Activated naive CD4-positive, alpha-beta T cell treated with anti-CD3 and anti-CD28 coated beads for 36 hours (primary cell): ENCODE data around the gene H3-3A. TPM values are rescaled to one million over a fixed set of nuclear protein-coding genes. Genes with fewer than 3 reads are reported as not detected.
A peak's percentile ranks its signal among the peaks of the same experiment; 100 is the strongest.

Experiments used
- CTCF ChIA-PET: fragments of 350-600 bp; sonication (Branson Sonifier 250); formaldehyde crosslinking; loops from one replicate; lab custom pipeline; 2021; ENCODE audit warnings: antibody characterized with exemption; lab: Charles Lee
- DNase-seq: peaks from one replicate; pipeline ENCODE4 v3.0.0-alpha.2; 2020
- H3K27ac Mint-ChIP-seq: one replicate; pipeline ENCODE4 v1.8.0; 2021; ENCODE audit warnings: mild to moderate bottlenecking, mixed read lengths
- H3K27me3 Mint-ChIP-seq: one replicate; pipeline ENCODE4 v1.8.0; 2021; ENCODE audit warnings: low read depth, mixed read lengths
- H3K36me3 Mint-ChIP-seq: one replicate; pipeline ENCODE4 v1.8.0; 2021; ENCODE audit warnings: low read depth, mixed read lengths
- H3K4me1 Mint-ChIP-seq: one replicate; pipeline ENCODE4 v1.8.0; 2021; ENCODE audit warnings: low read depth, mixed read lengths
- H3K4me3 Mint-ChIP-seq: one replicate; pipeline ENCODE4 v1.8.0; 2021; ENCODE audit warnings: mild to moderate bottlenecking, moderate library complexity, mixed read lengths
- H3K9me3 Mint-ChIP-seq: one replicate; pipeline ENCODE4 v1.8.0; 2021; ENCODE audit warnings: mixed read lengths
- intact Hi-C: fragments of 100-400 bp; cut with micrococcal nuclease; formaldehyde crosslinking; loops from one replicate; pipeline ENCODE4 v1.15.1; 2023
- total RNA-seq, 2 experiments: library from RNA; stranded (reverse); gene quantifications; one replicate each; pipeline ENCODE4 v1.2.3, GENCODE V29; 2021

Gene H3-3A
- total RNA-seq: 100 to 1,000 TPM; 325 to 332 TPM

DNA sequence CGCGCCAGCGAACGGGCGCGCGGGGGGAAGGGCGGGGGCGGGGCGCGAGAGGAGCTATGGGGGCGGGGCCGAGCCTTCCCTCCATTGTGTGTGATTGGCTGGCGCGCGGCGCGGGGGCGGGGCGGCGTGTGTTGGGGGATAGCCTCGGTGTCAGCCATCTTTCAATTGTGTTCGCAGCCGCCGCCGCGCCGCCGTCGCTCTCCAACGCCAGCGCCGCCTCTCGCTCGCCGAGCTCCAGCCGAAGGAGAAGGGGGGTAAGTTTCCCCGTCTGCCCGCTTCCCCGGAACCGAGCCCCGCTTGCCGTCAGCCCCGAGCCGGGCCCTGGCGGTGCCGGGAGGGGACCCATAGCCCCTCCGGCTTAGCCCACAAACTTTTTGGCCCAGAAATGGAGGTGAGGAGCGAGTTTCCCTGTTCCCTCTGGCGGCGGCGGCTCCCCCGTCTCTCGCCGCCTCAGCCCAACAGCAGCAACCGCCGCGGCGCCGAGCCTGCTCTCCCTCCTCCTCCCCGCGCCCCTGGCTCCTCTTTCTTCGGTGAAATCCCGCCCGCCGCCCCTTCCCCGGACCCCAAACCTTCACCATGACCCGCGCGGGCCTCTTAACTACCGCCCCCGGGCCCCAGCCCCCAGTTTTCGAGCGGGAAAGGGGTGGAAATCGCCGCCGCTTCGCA, at the start of gene H3-3A:
Gene H3-3A (plus strand): TSS at position 159 of the 666 bp plus-strand sequence. CDS start 1,636 bp downstream, outside the sequence.
- H3K4me1 Mint-ChIP-seq: peaks cover 36% of the 10 kb centered on the region
- CTCF ChIA-PET: interaction anchor here (0.6 to 1.7 kb wide), 7 partner anchors 10 to 75 kb away, joined by 3 to 6 read pairs (median 3); partner anchors contain the start of gene SDE2
- DNase-seq: peak; percentile 98
- intact Hi-C loops: loop anchor here (1.0 to 10.0 kb wide), 12 partner anchors 63 to 675 kb away; partner anchors contain the start of genes ACBD3, ENAH, ITPKB and LBR
- no peaks in the 10 kb centered on the region for H3K27me3 Mint-ChIP-seq
- no peaks in the 10 kb centered on the region for H3K9me3 Mint-ChIP-seq
- H3K36me3 Mint-ChIP-seq: peaks cover 33% of the 10 kb centered on the region
- peak within 1 kb of the TSS; percentile 100 for H3K4me3 Mint-ChIP-seq
- peak within 1 kb of the TSS; percentile 98 for H3K27ac Mint-ChIP-seq

DNA sequence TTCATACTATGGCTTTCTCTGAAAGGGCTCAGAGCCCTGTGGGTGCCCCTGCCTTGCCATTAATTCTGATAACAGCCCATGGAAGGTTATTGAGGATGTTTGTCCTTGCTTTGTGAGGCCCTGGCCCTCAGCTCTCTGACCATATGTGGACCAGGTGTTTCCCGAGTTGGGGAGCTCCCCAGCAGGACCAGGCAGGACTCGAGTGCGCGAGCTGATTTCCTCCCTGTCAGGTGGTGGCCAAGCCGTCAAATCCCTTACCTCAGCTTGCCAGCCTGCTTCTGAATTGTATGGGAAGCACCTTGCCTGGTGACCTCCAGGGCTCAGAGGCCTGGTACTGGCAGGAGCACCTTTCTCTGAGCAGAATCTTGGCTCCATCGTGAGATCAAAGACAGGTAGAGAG, 45.4 kb upstream of the H3-3A start:
- no peak overlapping the region for H3K4me3 Mint-ChIP-seq
- H3K4me1 Mint-ChIP-seq: no peaks in the 10 kb centered on the region
- no peak overlapping the region for H3K27ac Mint-ChIP-seq
- intact Hi-C loops: no loop called here
- CTCF ChIA-PET: interaction anchor here (0.6 kb wide), 1 partner anchor 31 kb away, joined by 4 read pairs; no protein-coding TSS in a partner anchor
- no peaks in the 10 kb centered on the region for H3K36me3 Mint-ChIP-seq
- H3K27me3 Mint-ChIP-seq: no peaks in the 10 kb centered on the region
- no peak for DNase-seq
- no peaks in the 10 kb centered on the region for H3K9me3 Mint-ChIP-seq

DNA sequence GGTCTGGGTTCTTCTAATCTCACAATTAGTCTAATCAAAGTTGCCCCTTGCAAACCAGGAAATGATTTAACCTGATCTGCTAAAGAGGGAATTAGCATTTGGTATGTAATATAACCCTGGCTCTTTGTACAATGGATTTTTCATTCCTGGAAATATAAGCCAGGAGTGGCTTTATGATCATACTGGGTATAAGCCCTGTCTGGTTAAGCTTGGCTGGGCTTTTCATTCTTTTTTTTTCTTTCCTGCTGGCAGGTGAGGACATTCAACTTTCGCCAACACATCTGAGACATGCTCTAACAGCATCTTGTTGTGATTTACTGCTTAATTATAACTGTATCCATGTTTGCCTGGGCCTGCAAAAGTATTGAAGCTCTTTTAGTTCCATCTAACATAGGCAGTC, 42.9 kb upstream of the H3-3A start:
- intact Hi-C loops: no loop called here
- Mint-ChIP-seq H3K36me3 (no peaks in the 10 kb centered on the region), H3K4me3 (no peak overlapping the region), H3K27me3 (no peaks in the 10 kb centered on the region), H3K27ac (no peak overlapping the region), H3K9me3 (no peaks in the 10 kb centered on the region), H3K4me1 (no peaks in the 10 kb centered on the region)
- no peak for DNase-seq
- CTCF ChIA-PET: no interaction called here

DNA sequence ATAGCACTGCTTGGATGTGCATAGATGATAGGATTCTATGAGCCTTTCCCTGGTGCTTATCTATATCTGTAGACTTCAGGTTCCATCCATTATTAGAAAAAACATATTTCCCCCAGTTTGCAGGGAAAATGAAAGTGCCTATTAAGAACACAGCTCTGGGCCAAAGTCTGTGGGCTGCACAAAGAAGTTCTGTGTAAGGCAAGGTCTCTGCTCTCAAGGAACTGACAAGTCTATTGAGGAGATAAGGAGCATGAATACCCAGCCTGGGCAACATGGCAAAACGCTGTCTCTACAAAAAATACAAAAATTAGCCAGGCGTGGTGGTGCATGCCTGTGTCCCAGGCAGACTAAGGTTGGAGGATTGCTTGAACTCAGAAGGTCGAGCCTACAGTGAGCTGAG, 41.1 kb upstream of the H3-3A start:
- no peaks in the 10 kb centered on the region for H3K9me3 Mint-ChIP-seq
- CTCF ChIA-PET: interaction anchor here (0.6 kb wide), 1 partner anchor 11 kb away, joined by 3 read pairs; no protein-coding TSS in a partner anchor
- intact Hi-C loops: no loop called here

DNA sequence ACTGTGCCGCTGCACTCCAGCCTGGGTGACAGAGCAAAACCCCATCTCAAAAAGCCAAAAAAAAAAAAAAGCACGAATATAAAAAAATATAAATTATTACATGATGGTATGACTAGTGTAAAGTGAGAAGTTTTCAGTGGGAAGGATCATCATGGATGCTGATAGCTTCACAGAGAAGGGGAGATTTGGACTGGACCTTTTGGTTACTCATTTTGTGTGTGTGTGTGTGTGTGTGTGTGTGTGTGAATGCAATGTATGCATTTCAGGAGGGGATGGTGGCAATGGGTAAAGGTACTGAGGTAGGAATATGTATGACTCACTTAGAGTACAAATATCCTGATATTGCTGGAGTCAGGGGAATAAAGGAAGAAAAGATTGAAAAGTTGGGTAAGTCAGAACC, 40.7 kb upstream of the H3-3A start:
- CTCF ChIA-PET: interaction anchor here (0.6 kb wide), 3 partner anchors 11 to 37 kb away, joined by 3 to 4 read pairs (median 3); no protein-coding TSS in a partner anchor
- no peaks in the 10 kb centered on the region for H3K36me3 Mint-ChIP-seq
- no peaks in the 10 kb centered on the region for H3K4me1 Mint-ChIP-seq
- no peak overlapping the region for H3K27ac Mint-ChIP-seq
- no peaks in the 10 kb centered on the region for H3K9me3 Mint-ChIP-seq
- intact Hi-C loops: no loop called here
- H3K27me3 Mint-ChIP-seq: no peaks in the 10 kb centered on the region
- DNase-seq: no peak
- H3K4me3 Mint-ChIP-seq: no peak overlapping the region

More for the DNA sequence above, 41.1 kb upstream of the H3-3A start:
- Mint-ChIP-seq H3K27ac (no peak overlapping the region), H3K27me3 (no peaks in the 10 kb centered on the region), H3K4me3 (no peak overlapping the region), H3K36me3 (no peaks in the 10 kb centered on the region), H3K4me1 (no peaks in the 10 kb centered on the region)
- DNase-seq: no peak

DNA sequence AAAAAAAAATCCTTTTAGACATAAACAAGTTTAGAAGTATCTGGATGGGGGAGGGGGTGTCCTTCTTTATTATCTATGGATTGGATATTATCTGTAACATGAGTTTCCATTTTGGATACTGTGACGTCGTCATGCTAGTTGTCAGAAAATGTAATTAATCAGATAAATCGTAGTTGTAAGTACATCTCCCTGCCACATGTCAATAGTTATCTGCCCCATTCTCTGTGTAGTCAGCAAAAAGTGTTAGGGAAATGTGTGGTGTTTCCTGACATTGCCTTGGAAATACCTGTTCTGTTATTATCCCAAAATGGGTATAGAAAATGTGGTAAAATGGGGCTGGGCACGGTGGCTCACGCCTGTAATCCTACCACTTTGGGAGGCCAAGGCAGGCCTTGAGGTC, 38.8 kb upstream of the H3-3A start:
- no peak overlapping the region for H3K27ac Mint-ChIP-seq
- no peak for DNase-seq
- intact Hi-C loops: no loop called here
- H3K36me3 Mint-ChIP-seq: no peaks in the 10 kb centered on the region
- no peaks in the 10 kb centered on the region for H3K27me3 Mint-ChIP-seq
- no peaks in the 10 kb centered on the region for H3K9me3 Mint-ChIP-seq
- CTCF ChIA-PET: no interaction called here
- H3K4me1 Mint-ChIP-seq: no peaks in the 10 kb centered on the region
- H3K4me3 Mint-ChIP-seq: no peak overlapping the region

DNA sequence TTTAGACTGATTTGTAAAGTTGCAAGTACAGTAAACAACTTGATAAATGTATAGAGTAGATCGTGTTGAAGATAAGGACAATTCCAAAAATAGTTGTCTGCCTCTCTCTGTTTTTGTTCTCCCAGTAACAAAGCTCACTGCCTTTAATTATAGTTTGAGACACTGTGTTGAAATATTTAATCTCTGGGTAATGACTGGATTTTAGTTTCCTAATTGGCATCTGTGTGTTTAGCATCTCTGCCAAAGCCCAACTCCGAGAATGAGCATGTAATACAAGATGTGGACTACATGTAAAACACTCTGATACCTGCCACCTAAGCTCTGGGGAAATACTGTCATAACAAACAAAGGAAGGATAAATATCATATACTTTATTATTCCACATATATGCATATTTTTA, 35.7 kb upstream of the H3-3A start:
- intact Hi-C loops: no loop called here
- no peaks in the 10 kb centered on the region for H3K27me3 Mint-ChIP-seq
- H3K4me3 Mint-ChIP-seq: no peak overlapping the region
- no peaks in the 10 kb centered on the region for H3K9me3 Mint-ChIP-seq
- no peaks in the 10 kb centered on the region for H3K4me1 Mint-ChIP-seq
- no peaks in the 10 kb centered on the region for H3K36me3 Mint-ChIP-seq
- no peak for DNase-seq
- no peak overlapping the region for H3K27ac Mint-ChIP-seq
- CTCF ChIA-PET: no interaction called here

DNA sequence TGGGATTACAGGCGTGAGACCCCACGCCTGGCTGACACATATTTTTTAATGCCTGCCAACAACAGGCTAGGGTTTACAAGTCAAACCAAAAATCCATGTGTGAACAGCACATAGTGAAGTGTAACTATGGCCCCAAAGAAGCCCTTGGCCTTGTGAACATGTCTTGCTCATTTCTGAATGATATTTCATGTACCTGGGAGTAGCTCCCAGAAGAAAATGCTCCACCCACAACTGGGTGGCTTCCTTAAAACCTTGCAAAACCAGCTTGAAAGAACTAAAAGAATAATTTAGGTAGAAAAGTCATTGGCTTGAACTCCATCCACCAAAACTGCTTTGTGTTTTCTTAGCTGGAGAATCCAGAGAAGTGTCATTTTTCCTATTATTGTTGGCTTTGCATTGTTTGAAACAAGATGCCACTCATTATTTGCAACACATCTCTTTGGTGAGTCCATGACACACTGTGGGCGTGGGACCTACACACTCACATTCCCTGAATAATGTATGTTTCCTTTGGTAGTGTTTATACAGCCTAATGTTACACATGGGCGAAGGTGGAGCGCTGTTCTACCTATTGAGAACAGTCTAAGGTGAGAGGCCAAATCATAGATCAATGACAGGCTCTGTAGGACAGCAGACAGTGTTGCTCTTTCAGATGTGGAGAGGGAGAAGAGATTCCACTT, 34.8 kb upstream of the H3-3A start:
- CTCF ChIA-PET: interaction anchor here (0.6 kb wide), 1 partner anchor 474 kb away, joined by 4 read pairs; no protein-coding TSS in a partner anchor
- Mint-ChIP-seq H3K27ac (no peak overlapping the region), H3K9me3 (no peaks in the 10 kb centered on the region), H3K4me3 (no peak overlapping the region), H3K27me3 (no peaks in the 10 kb centered on the region), H3K4me1 (no peaks in the 10 kb centered on the region), H3K36me3 (no peaks in the 10 kb centered on the region)
- DNase-seq: no peak
- intact Hi-C loops: no loop called here

DNA sequence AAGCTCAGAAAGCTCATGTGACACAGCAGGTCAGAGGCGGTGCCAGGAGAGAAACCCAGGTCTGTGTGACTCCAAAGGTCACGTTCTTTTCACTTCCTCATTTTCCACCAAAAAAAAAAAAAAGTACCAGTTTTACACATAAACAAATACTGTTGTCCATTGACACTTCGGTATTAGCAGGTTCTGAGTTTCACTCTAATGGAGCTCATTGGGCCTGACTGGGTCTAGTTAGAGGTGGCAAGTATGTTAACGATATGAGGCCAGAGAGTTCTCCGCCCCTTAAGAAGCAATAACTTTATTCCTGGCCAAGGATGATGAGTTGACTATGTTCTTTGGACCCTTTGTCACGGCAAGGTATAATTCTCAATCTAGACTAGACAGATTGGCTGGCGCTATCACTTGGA, 33.4 kb upstream of the H3-3A start:
- no peak for DNase-seq
- CTCF ChIA-PET: interaction anchor here (0.6 to 1.0 kb wide), 3 partner anchors 14 to 44 kb away, joined by 3 to 5 read pairs (median 3); no protein-coding TSS in a partner anchor
- Mint-ChIP-seq H3K27me3 (no peaks in the 10 kb centered on the region), H3K27ac (no peak overlapping the region), H3K4me3 (no peak overlapping the region), H3K36me3 (no peaks in the 10 kb centered on the region), H3K4me1 (no peaks in the 10 kb centered on the region), H3K9me3 (no peaks in the 10 kb centered on the region)
- intact Hi-C loops: no loop called here

DNA sequence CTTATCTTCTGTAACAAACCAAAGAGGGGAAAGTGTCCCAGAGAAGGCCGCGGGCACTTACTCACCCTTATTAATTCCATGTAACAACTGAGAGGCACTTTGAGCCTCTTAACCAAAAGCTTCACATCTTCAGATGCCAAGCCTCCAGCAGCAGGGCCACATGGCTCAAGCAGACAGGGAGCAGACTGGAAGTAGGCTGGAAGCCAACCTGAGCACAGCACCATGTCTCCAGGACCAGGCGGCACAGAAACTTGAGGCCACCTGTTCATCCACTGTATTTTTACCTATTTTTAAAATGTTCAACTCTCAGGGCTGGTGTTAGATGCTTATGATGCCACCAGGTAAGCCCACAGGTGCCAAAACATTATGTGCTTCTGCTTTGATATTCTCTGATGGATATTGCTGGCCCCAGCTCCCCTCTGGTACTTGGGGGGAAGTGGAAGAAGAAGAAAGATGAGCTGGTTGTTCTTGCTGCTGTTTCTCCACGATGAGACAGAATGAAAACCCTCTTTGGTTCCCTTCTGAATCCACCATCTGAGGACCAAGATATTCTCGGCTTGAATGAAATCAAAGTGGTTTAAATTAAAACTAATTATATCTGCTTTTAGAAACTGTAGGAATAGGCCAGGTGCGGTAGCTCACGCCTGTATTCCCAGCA, 32.8 kb upstream of the H3-3A start:
- Mint-ChIP-seq H3K27me3 (no peaks in the 10 kb centered on the region), H3K27ac (no peak overlapping the region), H3K4me3 (no peak overlapping the region), H3K9me3 (no peaks in the 10 kb centered on the region), H3K36me3 (no peaks in the 10 kb centered on the region), H3K4me1 (no peaks in the 10 kb centered on the region)
- CTCF ChIA-PET: interaction anchor here (0.6 to 1.0 kb wide), 3 partner anchors 14 to 44 kb away, joined by 3 to 5 read pairs (median 3); no protein-coding TSS in a partner anchor
- intact Hi-C loops: no loop called here
- DNase-seq: no peak

DNA sequence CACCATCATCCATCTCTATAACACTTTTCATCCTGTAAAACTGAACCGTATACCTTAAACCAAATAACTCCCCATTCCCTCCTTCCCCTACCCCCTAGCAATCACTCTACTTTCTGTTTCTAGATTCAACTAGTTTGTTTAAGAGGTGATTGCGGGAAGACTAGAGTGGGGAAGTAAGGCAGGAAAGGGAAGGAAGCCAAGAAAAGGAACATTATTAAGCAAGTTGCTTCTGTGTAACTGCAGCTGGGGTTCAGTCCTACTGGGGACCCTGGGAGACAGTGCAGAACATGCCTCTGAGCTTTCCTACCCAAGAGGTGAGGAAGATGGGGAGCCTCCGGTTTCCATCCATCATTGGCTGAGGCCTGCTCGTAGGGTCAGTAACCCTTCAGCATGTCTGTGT, 28.9 kb upstream of the H3-3A start:
- no peak overlapping the region for H3K4me3 Mint-ChIP-seq
- no peak overlapping the region for H3K27ac Mint-ChIP-seq
- no peaks in the 10 kb centered on the region for H3K9me3 Mint-ChIP-seq
- no peak for DNase-seq
- H3K4me1 Mint-ChIP-seq: no peaks in the 10 kb centered on the region
- H3K27me3 Mint-ChIP-seq: no peaks in the 10 kb centered on the region
- no peaks in the 10 kb centered on the region for H3K36me3 Mint-ChIP-seq
- CTCF ChIA-PET: no interaction called here
- intact Hi-C loops: no loop called here

DNA sequence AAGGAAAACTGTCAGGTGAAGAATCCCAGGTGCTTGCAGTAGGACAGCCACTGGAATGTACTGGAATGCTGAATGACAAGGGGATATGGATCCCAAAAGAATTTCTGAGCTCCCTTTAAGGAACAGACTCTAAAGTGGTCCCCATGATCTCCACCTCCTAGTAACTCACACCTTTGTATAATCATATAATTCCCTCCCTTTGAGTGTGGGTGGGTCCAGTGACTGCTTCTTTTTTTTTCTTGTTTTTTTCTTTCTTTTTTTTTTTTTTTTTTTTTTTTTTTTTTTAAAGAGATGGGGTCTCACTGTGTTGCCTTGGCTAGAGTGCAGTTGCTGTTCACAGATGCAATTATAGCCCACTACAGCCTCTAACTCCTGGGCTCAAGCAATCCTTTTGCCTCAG, 28.5 kb upstream of the H3-3A start:
- no peak overlapping the region for H3K27ac Mint-ChIP-seq
- H3K36me3 Mint-ChIP-seq: no peaks in the 10 kb centered on the region
- H3K4me3 Mint-ChIP-seq: no peak overlapping the region
- no peak for DNase-seq
- H3K9me3 Mint-ChIP-seq: no peaks in the 10 kb centered on the region
- intact Hi-C loops: no loop called here
- H3K4me1 Mint-ChIP-seq: no peaks in the 10 kb centered on the region
- CTCF ChIA-PET: no interaction called here
- no peaks in the 10 kb centered on the region for H3K27me3 Mint-ChIP-seq
